Activated CD8-positive, alpha-beta memory T cell treated with anti-CD3 and anti-CD28 coated beads, Interleukin-2, amount 50 U/mL, for 24 hours (primary cell): ENCODE data around the gene DMAC2.
"Not testable (repeated sequence)": the region's sequence is repeated elsewhere in the genome, so short reads cannot be mapped to it uniquely, and the experiment has no call there.

ENCODE experiments used
- DNase-seq: peaks from one replicate; pipeline ENCODE4 v3.0.0-alpha.2; 2020; ENCODE audit errors: extremely low read depth

The DMAC2 gene

GRCh38 chr19:41442473-41443355, 3.0 kb upstream of the DMAC2 start, which contains the start of gene ERICH4:
Gene ERICH4, plus strand, starts transcription at chr19:41443156. Its CDS starts 14 bp downstream, at chr19:41443170.
- DNase-seq = no peak

- DNase-seq = no peak
Observed at GRCh38 chr19:41441321-41441945, 1.7 kb upstream of the DMAC2 start.

- DNase-seq = no peak
Observed at GRCh38 chr19:41437944-41438574, 1.7 kb downstream of the DMAC2 start.

- DNase-seq = no peak
Observed at GRCh38 chr19:41436674-41436951, 3.1 kb downstream of the DMAC2 start.

- DNase-seq = no peak
Observed at GRCh38 chr19:41435936-41436673, 3.6 kb downstream of the DMAC2 start.

GRCh38 chr19:41435376-41435775, 4.3 kb downstream of the DMAC2 start:
- not testable (repeated sequence) for DNase-seq

- DNase-seq = no peak
Observed at GRCh38 chr19:41434450-41434849, 5.3 kb downstream of the DMAC2 start.

- DNase-seq = no peak
Observed at GRCh38 chr19:41433171-41433570, 6.5 kb downstream of the DMAC2 start.

GRCh38 chr19:41431426-41432386, 8.0 kb downstream of the DMAC2 start:
- DNase-seq = no peak

- DNase-seq = no peak
Observed at GRCh38 chr19:41430922-41431321, 8.8 kb downstream of the DMAC2 start.

- DNase-seq = no peak
Observed at GRCh38 chr19:41428481-41428859, 11.2 kb downstream of the DMAC2 start.

- DNase-seq = no peak
Observed at GRCh38 chr19:41427647-41428480, 11.8 kb downstream of the DMAC2 start.

- peak; percentile 18 for DNase-seq
Observed at GRCh38 chr19:41426952-41427646, 12.6 kb downstream of the DMAC2 start, which contains the start of gene B3GNT8. Gene B3GNT8, minus strand, starts transcription at chr19:41427374. Its CDS starts 596 bp downstream, at chr19:41426778.

- no peak for DNase-seq
Observed at GRCh38 chr19:41426116-41426841, 13.4 kb downstream of the DMAC2 start.

- DNase-seq = no peak
Observed at GRCh38 chr19:41425174-41426115, 14.3 kb downstream of the DMAC2 start.

- DNase-seq = no peak
Observed at GRCh38 chr19:41424335-41425173, 15.2 kb downstream of the DMAC2 start.

GRCh38 chr19:41422955-41423354, 16.8 kb downstream of the DMAC2 start:
- DNase-seq = no peak
